8988T (cell line): Measurements from ENCODE around the gene PPM1L.

Experiments used
- DNase-seq: peaks from one replicate; pipeline ENCODE4 v3.0.0; 2011

Gene PPM1L

DNA sequence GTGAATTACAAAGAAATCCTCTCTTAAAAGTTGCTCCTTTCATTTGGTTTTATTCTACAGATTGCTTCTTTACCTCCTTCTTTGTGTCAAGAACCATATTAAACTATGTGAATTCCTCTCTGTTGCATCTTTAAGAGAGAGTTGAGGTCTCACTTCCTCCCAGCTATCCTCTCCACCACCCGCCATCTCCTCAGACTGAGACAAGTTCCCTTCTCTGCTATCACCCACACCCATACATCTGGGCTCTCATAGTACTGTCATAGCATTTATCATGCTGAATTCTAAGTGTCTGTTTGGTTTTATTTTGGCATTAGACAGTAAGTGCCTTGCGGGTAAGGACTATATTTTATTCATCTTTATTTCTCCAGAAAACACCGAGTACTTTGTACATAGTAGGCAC is 294.9 kb downstream of the PPM1L start:
- no peak for DNase-seq

DNA sequence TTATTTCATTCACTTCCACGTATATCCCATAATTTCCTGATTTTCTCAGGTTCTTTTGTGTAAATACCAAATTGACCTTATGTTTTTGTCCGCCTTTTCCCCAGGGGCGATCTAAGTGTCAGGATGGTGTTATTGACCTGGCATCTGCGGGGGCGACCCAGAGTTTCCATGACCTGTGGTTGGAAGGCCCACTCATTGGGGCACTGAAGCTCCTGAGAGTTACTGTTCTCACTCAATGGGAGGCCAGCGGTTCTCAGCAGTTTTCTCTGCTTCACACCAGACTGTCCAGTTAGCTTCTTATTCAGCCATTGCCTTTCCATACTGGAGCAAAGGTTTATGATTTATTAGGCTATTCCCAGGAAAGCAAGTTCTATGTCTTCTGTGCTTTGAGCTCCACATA is 295.8 kb downstream of the PPM1L start:
- DNase-seq, result no peak

DNA sequence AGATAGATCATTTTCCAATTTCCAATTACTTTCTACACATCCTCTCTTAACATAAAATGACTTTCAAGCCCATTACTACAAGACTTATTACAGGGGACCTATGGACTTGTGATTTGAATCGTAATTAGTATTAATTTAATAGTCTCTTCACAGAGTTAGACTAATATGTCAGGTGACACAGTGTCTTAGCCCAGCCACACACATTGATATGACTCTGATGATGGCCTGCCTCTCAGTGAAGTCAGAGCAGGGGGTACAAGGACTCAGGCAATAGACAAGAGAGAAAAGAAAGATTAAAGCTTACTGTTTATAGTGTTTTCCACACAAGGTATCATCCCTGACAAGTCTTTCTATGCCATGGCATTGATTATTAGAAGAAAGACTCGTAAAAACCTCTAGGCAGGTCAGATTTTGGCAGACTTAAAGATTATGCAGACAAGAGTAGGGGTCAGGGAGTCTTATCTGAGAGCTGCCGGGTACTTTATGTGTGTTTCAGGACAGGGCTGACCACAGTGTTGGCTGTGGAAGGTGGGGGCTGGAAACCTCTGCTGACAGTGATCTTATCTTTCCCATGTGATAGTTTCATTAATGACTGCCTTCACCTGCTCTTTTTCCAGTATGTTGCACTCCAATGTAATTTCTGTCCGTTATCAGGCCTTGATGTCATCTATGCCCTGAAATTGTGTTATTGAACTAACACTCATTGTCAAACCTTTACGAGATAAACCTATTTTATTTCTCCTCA is 299.0 kb downstream of the PPM1L start:
- no peak for DNase-seq

DNA sequence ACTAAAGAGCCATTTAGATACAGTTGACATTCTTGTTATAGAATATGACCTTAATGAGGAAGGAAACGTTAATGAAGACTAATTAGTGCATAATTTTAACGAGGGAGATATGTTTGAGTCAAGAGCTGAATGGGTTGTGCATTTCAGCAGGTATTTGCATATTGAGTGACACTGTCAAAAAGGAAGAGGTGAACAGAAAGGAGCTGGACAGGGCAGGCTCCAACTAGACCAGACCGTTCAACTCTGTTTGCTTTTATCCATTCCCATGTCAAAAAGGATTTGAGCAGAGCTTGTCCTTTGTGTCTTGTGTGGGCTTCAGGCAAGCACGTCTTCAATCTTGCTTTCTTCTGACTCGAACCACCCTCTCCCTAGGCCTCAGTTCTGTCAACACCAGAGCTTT is 308.4 kb downstream of the PPM1L start:
- no peak for DNase-seq

DNA sequence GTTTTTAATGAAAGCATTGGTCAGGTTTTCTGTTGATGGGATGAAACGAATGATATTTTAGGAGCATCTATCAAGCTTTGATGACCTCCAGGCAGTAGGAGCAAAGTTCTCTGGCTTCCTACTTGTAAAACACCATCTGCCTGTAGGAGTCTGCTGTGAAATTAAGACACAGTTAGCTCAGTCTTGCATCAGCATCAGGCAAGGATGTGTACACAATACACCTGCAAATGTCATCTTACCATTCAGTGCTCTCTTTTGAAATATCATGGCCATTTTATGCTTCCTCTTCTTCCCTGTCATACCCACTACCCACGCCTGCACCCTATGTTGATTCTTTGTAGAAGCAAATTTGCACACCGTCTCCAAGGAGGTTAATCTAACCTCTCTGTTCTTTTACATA is 310.9 kb downstream of the PPM1L start:
- DNase-seq, result no peak

DNA sequence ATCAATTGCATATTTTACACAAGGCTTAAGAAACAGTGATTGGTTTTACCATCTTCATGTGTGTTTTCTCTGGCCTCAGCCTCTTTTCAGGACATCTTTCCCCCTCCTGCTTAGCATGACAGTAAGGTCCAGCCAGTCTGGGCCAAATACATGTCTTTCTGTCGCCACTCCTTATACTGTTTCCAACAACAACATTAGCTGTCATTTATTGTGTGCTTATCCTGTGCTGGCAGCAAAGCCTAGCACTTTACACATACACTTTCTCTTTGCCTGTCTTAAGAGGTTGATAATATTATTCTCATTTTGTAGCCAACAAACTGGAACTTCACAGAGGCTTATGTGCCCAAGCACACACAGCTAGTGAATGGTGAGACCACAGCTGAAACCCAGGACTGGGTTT is 311.3 kb downstream of the PPM1L start:
- no peak for DNase-seq

DNA sequence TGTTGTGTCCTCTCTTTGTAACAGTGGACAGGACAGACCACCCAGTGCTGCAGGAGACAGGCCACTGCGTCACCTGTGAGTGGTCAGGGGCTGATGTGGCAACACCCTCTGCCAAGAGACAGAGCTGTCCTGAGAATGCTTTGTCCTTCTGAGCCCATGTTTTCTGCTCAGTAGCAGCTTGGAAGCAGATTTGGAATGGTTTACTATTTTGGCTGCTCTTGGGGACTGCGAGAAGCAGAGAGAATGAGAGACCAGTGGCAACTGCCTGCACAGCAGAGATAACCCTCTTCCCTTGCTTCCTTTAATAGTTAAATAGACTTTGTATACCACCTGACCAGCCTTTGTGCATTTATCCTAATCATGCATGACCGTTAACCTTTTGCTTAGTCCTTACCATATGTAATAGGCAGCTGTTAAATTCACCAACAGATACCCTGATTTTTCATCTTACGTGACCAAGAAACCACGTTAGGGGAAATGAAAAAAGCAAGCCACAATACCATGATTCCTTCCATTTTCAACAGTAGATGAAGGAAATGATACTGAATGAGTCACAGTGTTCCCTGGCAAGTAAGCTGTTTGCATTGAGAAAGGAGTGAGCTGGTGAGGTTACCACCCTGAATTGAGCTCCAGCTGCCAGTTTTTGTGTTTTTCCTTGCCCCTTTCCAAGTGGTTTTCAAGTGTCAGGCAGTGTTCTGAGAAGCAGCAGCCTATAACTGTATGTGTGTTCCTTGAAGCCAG is 313.6 kb downstream of the PPM1L start:
- DNase-seq, result peak; percentile 16

DNA sequence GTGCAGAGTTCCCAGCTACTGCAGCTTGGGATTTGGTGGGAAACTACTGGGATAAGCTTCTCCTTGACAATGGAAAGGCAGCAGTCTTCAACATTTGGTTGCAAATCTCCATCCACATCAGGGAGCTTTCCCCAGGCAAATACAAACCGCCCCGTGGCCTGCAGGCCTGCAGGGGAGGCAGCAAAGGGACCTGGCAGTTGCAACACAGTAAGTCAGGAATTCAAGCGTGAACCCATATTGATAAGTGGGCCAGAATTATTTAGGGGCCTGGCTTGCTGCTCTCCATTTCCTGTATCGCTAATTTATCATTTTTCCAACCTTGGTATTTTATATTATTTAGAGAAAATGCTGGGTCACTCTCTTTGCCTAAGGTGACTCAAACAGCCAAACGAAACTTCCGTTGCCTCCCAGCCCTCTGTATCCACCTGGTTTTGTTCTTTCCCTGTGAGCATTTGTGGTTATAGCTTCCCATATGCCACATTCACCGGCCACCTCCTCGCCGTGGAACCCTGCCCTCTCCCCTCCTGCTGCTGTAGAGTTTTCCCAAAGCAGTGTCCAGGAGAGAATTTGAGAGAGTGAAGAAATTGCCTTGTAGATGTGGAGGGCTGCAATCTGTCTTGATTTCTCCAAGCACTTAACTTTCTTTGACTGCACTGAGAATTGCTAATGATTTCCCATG is 314.4 kb downstream of the PPM1L start:
- no peak for DNase-seq

DNA sequence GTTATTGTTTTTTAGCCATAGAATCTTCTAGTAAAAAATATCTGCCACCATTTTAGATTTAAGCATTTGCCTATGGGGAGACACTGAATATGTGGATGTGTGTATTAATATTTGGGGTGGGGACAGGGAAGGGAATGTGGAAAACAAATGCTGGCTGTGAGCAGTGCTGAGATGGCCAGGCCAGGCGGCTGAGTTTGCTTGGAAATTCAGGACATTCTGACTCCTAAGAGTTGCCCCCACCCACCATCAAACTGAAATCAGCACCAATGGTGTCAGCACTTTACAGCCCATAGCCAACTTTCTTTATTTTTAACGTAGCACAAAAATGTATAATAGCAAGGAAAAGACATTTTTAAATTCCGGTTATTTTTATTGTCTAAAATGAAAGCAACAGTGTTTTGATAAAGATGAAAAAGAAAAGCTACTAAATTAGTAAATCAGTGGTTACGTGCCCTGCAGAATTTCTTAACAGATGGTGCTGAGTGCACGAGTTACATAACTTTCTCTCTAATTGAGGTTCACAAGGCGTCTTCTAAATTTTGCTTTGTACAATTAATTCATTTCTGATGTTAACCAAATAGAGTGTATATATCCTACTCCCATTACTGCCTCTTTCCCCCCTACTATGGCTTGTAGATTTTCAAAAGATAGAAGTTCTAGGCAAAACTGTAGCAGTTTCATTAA is 315.1 kb downstream of the PPM1L start:
- no peak for DNase-seq

DNA sequence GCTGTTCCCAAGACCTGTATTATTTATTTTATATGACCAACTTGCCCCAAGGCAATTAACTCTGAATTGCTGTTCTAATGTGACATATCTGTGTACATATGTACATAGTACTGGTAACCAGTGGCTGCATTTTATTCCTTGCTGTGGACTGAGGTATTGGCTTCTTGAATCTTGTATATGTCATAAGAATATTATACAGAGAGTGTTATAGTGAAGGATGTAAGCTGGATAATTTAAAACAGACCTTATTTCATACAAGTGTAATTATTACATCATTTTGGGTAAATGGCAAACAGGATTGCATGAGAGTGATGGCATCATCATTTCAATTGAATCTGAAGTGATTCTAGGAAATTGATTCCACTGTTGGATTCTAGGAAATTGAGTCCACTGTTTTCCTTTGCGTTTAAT is 316.2 kb downstream of the PPM1L start:
- no peak for DNase-seq

DNA sequence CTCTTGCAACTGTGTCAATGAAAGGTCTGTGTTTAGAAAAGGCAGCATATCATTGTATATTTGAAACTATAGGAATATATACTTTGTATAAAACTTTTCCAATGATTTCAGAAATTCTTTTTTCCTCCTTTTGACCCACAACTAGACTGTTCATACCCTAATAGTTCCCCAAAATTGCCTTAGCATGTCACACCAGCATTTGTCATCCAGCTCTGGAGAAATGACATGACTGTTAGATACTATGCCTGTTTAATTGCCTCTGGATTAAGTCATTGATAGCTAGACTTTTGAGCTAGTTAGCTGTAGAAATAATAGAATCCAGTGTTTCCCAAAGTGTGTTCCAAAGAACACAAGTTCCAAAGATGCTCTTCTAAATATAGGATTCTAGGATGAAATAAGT is 316.7 kb downstream of the PPM1L start:
- no peak for DNase-seq

DNA sequence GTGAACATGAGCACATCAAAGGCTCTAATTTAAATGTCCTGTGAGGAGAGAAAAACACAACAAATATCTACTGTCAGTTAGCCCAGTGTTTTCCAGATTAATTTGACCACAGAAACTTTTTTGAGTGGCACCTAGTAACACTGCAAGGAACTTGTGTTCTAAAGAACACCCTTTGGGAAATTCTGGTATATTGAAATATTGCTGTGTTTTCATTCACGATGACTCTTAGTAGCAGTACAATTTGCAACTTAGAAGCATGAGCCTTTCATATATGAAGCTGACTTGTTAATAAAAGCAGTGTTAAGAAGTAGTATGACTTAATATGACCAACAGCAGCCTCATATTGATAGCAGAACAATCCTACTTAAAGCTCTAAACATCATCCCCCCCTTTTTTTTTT is 317.1 kb downstream of the PPM1L start:
- DNase-seq, result no peak

DNA sequence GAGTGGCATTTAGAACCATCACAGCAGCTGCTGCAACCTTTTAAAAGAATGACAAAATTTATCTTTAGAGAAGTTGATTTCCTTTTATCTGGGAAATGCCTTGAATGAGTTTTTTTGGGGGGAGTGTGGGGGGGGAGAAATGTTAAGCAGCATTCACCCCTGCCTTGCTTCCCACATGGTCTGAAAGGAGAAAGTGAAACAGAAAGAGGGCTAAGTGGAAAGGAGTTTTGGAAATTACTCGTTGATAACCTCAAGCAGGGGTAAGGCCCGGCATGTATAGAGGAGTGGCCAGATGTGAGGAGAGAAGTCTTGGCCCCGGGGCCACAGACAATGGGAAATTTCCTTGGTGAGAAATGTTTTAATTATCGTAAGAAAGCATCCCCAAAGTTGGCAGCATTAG is 325.6 kb downstream of the PPM1L start:
- DNase-seq, result no peak

DNA sequence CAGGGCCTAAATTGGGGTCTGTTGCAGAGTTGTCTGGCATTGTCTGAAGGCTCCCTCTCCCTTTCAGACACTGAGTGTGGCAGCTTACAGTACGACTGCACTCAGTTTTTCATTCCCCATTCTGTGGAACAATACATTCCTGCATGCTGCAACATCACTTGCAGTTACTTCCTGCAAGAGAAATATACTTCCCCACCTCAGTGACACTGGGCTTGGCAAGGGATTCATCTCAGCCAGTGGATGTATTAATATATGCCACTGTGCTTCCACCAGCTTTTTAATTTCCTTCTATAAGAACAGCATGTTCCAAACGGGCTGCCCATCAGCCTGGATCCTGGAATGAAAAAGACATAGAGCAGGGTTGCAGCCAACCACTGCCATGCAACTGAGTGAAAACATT is 326.0 kb downstream of the PPM1L start:
- no peak for DNase-seq

DNA sequence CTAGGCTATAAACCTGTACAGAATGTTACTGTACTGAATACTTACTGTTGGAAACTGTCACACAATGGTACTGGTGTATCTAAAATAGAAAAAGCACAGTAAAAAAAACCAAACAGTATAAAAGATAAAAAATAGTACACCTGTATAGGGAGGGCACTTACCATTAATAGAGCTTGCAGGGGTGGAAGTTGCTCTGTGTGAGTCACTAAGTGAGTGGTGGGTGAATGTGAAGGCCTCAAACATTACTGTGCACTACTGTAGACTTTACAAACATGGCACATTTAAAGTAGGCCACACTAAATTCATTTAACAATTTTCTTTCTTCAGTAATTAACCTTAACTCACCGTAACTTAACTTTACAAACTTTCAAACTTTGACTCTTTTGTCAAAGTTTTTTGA is 327.1 kb downstream of the PPM1L start:
- no peak for DNase-seq

DNA sequence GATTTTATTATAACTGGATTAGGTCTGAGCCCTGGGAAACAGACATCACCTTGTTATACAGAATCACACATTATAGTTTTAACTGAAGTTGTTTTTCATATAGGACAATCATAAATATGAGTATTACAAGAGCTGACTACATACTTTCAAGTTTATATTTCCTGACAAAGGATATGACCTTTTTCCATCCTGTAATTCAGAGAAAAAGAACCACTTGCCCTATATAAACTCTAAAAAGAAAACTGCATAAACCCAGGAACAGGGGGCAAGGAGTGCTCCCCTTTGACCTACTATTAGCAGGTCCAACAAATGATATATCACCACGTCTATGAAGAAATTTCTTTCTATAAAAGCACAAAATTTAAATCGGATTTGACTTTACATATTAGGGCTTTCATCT is 328.2 kb downstream of the PPM1L start:
- no peak for DNase-seq

DNA sequence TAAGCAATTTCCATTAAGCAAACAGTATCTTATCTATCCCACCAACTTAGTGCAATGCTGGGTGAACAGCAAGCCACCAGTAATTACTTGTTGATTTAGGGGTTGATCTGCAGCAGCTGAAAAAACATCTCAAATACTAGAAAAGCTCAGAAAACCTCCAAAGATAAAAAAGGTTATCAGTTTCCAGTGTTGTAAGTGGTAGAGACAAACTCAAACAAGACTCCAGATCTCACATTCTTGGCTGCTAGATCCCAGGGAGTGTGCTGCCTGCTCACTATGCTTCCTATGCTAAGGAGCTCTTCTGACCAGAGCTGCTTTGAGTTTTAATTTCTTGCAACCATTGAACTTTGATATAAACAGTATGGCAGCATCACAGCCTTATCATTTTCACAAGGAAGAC is 337.9 kb downstream of the PPM1L start:
- DNase-seq, result no peak

DNA sequence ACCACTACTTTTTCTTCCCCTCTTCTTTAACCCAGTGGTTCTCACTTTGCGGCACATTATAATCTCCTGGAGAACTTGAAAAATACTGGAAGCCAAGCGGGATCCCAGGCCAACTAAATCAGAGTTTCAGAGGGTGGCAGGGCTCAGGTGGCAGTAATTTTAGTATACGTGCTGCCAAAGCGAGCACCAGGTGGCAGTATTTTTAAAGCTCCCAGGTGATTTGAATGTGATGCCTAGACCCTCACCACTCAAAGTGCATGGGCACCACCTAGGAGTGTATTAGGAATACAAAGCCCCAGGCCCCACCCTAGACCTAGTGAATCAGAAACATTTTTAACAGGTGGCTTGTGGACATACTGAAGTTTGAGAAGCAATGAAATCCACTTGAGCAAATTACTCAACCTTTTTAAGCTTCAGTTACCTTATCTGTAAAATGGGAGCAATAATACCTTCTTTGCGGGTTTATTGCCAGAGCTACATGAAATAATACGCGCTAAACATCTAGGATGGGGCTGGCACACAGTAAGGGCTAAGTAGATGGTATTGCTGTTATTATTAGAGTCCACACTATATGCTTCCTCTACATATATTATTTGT is 340.8 kb downstream of the PPM1L start:
- DNase-seq, result no peak

DNA sequence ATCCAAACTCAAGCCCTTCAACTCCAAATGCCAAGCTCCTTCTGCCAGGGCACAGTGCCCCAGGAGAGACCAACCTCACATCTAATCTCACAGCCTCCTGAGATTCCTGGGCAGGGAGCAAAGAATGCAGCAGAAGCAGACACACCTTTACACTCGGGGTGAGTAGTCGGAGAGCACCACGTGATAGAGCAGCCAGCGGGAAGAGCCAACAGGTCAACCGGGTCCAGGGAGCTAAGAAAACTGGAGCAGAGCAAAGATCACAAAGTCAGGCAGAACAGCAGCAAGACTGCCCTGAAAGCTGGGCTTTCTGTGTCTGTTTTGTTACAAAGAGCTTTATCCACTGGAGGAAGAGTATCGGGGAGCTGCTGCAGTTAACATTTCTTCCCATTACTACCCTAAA is 345.0 kb downstream of the PPM1L start:
- DNase-seq, result no peak

DNA sequence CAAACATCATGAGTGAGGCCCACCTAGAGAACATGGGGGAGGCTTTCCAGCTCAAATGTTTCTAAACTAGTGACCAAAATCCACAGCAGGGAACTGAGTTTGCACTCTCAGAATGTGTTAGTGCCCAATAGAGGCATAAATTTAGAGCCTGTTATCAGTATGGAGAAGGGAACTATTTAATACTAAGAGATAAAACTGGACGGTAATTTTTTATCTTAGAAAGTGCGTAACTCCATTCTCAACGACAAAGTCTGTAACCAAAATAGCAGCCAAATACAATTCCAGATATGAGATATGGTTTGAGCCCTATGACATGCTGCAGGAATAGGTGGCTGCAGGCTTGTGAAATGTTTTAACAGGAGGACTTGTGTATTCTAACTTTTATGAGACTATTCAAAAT is 345.6 kb downstream of the PPM1L start:
- no peak for DNase-seq

DNA sequence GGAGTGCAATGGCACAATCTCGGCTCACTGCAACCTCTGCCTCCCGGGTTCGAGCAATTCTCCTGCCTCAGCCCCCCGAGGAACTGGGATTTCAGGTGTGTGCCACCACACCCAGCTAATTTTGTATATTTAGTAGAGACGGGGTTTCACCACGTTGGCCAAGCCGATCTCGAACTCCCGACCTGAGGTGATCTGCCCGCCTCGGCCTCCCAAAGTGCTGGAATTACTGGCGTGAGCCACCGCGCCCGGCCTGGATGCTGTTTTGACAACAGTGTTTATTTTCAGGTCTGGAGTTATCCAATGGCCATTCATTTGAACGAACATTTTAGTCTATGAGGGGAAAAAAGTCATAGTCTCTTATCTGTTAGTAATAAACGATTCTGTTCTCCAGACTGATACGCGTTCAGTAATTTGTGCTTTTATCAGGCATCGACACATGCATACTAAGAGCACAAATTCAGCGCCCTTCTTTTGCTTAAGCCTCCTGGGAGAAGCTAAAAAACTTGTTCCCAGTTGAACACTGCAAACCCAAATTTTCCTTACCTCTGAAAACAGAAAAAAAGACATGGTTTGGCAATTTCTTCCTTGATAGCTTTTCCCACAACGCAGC is 347.9 kb downstream of the PPM1L start:
- no peak for DNase-seq
